ENCODE results near the gene HOXB5. TPM values are rescaled to one million over a fixed set of nuclear protein-coding genes. Genes with fewer than 3 reads are reported as not detected.

HOXB5 gene
- total RNA-seq (2014; rRNA removed; shearing (Covaris generic)): 0.06 TPM in 1 of 2 replicates, not detected in the other

DNA sequence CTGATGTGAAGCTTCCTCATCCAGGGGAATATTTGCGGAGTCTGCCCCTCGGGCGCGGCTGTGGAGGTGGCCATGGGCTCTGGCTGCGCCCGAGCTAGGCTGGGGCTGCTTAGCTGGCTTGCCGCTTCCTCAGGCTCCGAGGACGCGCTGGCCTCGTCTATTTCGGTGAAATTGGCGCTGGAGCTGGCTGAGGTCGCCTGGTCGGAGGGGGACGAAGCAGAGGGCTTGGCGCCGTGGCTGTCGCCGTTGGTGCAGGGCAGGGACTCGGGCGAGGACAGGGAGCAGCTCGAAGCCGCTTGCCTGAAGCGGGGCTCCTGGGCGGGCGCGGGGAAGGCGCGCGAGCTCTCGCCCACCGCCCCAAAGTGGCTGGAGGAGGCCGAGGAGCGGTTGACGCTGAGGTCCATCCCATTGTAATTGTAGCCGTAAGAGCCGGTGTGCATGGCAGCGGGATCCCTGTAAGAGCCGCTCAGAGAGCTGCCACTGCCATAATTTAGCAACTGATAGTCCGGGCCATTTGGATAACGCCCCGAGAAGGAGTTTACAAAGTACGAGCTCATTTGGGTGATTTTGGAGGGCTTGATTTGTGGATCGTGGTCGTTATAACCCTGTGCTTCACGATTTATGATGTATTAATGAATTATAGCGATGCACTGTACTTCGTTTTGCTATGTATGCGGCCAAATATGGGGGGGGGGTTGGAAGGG, at the start of gene HOXB5:
HOXB5 (minus strand) TSS at position 654 of the 704 bp plus-strand sequence; CDS start at position 557, 97 bp downstream.
- DNase-seq (ENCODE audit: low read depth): no peak

- DNase-seq (ENCODE audit: low read depth): no peak
These were observed 49.5 kb upstream of the HOXB5 start for GRCh38 chr17:48642843-48643696.

DNA sequence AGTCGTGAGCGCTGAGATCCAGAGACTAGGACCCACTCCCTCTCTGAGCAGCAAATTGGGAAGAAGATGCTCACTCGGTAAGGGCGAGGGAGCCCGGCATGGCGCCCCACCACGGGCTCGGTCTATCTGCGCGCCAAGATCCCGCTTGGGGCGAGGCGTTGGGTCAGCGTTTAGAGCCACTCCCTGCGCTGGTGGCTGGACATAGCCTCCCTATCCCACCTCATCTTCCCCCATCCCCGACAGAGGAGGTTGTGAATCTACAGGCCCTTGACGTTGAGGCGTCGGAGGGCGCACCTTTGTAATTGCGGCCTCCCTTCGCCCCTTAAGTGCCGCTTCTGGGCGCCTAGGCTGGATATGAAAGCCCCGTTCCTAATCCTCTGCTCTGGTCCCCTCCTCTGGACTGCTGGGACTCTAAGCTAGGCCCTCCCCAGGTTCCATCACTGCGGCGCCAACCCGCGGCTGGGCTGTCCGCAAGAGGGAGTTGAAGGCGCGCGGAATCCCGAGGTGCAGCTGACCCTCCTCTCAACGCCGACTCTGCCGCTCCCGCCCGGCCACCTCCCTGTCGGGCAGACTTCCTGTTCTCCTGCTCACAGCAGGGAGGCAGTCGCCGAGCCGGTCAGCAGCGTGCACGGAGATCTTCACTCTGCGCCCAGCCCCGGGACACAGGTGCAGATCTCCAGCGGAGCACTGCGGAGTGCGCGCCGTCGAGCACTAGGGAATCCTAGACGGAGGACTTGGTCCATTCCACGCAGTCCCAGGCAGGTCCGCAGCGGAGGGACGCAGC, 48.7 kb upstream of the HOXB5 start:
- DNase-seq (ENCODE audit: low read depth): no peak

GRCh38 chr17:48641541-48642058, 48.0 kb upstream of the HOXB5 start:
- DNase-seq (ENCODE audit: low read depth): no peak

DNA sequence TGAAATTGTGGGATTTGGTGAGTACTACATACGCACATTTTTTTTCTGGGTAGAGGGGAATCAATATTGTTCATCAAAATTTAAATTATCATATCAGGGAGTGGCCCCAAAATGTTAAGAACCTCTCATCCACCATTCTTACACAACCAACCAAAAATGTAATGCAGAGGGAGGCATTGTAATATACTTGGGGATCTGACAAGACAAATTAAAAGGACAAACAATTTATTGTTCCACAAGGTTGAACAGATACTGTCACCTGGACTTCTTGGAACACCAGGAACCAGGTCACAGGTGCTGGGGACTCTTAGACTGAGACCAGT, 47.2 kb upstream of the HOXB5 start:
- DNase-seq (ENCODE audit: low read depth): no peak

GRCh38 chr17:48639982-48640857, 46.6 kb upstream of the HOXB5 start:
- DNase-seq (ENCODE audit: low read depth): no peak

GRCh38 chr17:48639136-48639535, 45.6 kb upstream of the HOXB5 start:
- DNase-seq (ENCODE audit: low read depth): no peak

- DNase-seq (ENCODE audit: low read depth): peak; percentile 83
These were observed 44.0 kb upstream of the HOXB5 start for GRCh38 chr17:48637323-48638260.

DNA sequence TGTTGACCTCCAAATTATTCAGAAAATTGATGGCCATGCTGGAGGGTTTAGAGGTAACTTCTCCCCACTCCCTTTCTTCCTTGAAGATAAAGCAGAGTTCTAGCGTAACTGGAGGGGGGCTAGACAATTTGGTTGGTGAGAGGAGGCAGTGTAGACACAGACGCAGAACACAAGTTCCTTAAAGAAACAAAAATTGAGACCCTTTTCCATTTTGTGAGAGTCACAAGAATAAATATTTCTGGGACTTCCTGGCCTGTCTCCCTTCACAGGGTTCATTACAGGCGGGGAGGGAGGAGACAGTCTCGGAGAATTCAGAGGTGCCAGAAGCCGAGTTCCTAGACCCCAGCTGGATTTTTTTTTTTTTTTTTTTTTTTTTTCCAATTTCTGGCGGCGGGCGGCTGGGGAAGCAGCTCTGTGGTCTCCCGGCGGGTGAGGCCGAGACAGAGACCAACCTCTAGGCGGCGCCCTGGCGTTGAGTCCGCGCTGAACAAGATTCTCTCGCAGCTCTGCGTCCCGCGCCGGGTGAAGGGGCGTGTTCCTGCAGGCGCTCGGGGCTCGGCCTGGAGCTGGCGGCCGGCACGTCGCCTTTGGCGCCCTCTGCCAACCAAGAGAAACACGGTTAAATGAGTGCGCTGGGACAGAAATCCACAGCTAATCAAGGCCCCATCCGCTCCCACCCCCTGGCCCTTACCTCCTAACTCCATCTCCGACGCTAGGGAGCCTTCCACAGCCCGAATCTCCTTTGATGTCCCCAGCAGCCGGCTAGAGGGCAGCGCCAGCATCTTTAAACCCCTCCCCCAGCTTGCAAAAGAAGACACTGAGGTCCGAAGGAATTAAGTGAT, 42.8 kb upstream of the HOXB5 start:
- peak; percentile 89 for DNase-seq (ENCODE audit: low read depth)

GRCh38 chr17:48634493-48635208, 41.1 kb upstream of the HOXB5 start:
- DNase-seq (ENCODE audit: low read depth): no peak

- no peak for DNase-seq (ENCODE audit: low read depth)
These were observed 39.7 kb upstream of the HOXB5 start for GRCh38 chr17:48633266-48633677.

- no peak for DNase-seq (ENCODE audit: low read depth)
These were observed 39.1 kb upstream of the HOXB5 start for GRCh38 chr17:48632579-48633265.

DNA sequence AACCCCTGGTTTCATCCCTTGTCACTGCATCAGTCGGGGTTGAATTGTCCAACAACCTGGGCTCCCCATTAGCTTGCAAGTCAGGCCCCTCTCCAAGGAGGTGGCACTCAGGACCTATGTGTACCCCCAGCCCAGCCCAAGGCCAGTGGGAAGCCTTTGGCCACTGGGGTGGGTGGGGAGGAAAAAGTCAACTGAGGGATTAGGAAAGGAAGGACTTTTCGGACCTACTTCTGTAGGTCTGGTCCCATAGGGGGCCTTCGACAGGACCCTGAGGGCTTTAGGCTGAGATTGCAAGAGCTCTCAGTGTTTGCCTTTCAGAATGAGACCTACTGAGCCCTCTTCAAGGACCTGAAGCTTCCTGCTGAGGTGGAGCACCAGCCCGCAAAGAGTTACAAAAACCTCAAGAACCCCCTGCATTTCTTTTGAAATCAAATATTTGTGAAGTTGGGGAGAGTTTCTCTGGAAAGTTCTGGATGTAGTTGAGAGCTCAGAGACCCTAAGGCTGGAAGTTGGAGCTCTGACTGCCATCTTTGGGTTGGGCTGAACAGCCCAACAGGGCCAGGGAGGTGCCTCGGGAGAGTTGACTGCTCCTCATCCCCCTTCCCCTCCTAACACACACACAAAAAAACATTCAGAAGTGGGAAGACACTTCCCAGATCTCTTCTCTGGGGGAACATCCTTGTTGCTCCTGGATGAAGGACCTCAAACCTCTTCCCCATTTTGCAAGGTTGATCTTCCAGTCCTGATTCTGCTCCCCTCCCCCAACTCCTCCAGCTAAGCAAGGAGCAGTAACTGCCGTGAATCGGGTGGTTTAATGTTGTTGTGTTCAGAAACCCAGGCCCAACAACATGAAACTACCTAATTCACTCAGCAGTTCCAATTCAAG, 38.4 kb upstream of the HOXB5 start:
- no peak for DNase-seq (ENCODE audit: low read depth)

- DNase-seq (ENCODE audit: low read depth): no peak
These were observed 37.5 kb upstream of the HOXB5 start for GRCh38 chr17:48630925-48631692.

- DNase-seq (ENCODE audit: low read depth): no peak
These were observed 36.7 kb upstream of the HOXB5 start for GRCh38 chr17:48630009-48630924.

All from Daoy (cell line).